Panc1 (cell line): Measurements from ENCODE around the gene HELZ. TPM values are rescaled to one million over a fixed set of nuclear protein-coding genes. Genes with fewer than 3 reads are reported as not detected.

Source experiments
- ATAC-seq: fragments of 200-7000 bp; cut with Tn5 transposase; 2 replicates; pipeline ENCODE4 v1.9.1; 2020; ENCODE audit warnings: mild to moderate bottlenecking, moderate library complexity
- BruUV-seq: library from RNA; stranded (reverse); fragments of 400-500 nt; replicated peaks from 2 replicates; lab custom pipeline; 2021; lab: Mats Ljungman, UMichigan
- CTCF ChIA-PET: fragments of 300-600 bp; sonication (Branson Sonifier 250); formaldehyde crosslinking; loops from one replicate; lab custom pipeline; 2022; ENCODE audit warnings: antibody characterized with exemption; lab: Charles Lee
- POLR2A ChIA-PET: fragments of 300-600 bp; sonication (Branson Sonifier 250); formaldehyde crosslinking; loops from one replicate; lab custom pipeline; 2022; ENCODE audit warnings: antibody characterized with exemption; lab: Charles Lee
- DNase-seq: peaks from one replicate; pipeline ENCODE4 v3.0.0-alpha.2; 2010; ENCODE audit warnings: low read depth, low spot score
- H3K27ac ChIP-seq: 2 replicates; pipeline ENCODE4 v1.5.1; 2011; ENCODE audit warnings: mild to moderate bottlenecking, low read length, inconsistent platforms
- H3K27me3 ChIP-seq: fragments of 200-500 bp; sonication (Bioruptor generic); 2 replicates; pipeline ENCODE4 v1.6.0; 2014; ENCODE audit warnings: low read length, inconsistent platforms; ENCODE audit not compliant: control insufficient read depth, insufficient read depth
- H3K36me3 ChIP-seq: fragments of 200-500 bp; sonication (Bioruptor generic); 2 replicates; pipeline ENCODE4 v1.5.1; 2014; ENCODE audit warnings: inconsistent platforms, mild to moderate bottlenecking, low read length, moderate library complexity; ENCODE audit not compliant: control insufficient read depth, insufficient read depth
- H3K4me1 ChIP-seq: 2 replicates; pipeline ENCODE4 v1.5.1; 2011; ENCODE audit warnings: inconsistent platforms, mild to moderate bottlenecking, low read length, moderate library complexity; ENCODE audit not compliant: control insufficient read depth, insufficient read depth
- H3K4me3 ChIP-seq, 2 experiments: 2 replicates each; pipeline ENCODE4 v1.5.1; 2011 to 2012; ENCODE audit warnings: low read depth in 2 of 2, low read length in 2 of 2, mild to moderate bottlenecking in 2 of 2, inconsistent platforms in 1 of 2, moderate library complexity in 1 of 2
- H3K9me3 ChIP-seq: fragments of 200-500 bp; sonication (Bioruptor generic); 2 replicates; pipeline ENCODE4 v1.5.1; 2014; ENCODE audit warnings: low read depth, mild to moderate bottlenecking, inconsistent platforms, low read length, moderate library complexity; ENCODE audit not compliant: control insufficient read depth, insufficient read depth
- POLR2AphosphoS5 ChIP-seq: IDR thresholded peaks from 2 replicates; pipeline ENCODE4 v1.6.1; 2012; ENCODE audit warnings: mild to moderate bottlenecking, low read depth, low read length, moderate library complexity
- REST ChIP-seq, 2 experiments: IDR thresholded peaks; 2 replicates each; pipeline ENCODE4 v1.6.1; 2011 to 2012; ENCODE audit warnings: low read depth in 2 of 2, control low read depth in 1 of 2, low read length in 1 of 2, mild to moderate bottlenecking in 1 of 2, moderate library complexity in 1 of 2; ENCODE audit not compliant: insufficient read depth in 1 of 2
- SIN3A ChIP-seq: IDR thresholded peaks from 2 replicates; pipeline ENCODE4 v1.6.1; 2012; ENCODE audit warnings: low read depth, mild to moderate bottlenecking, low read length, moderate library complexity, borderline replicate concordance; ENCODE audit not compliant: insufficient read depth
- TCF7L2 ChIP-seq: IDR thresholded peaks from 2 replicates; pipeline ENCODE4 v1.6.1; 2011; ENCODE audit warnings: mild to moderate bottlenecking, low read depth, low read length, inconsistent platforms
- in situ Hi-C: cut with HindIII; loops from 2 replicates; pipeline ENCODE4 v1.10.0; 2016; ENCODE audit warnings: low sequenced_read_pairs, low pct_unique_long_range_greater_than_20kb
- intact Hi-C: fragments of 100-400 bp; cut with micrococcal nuclease; formaldehyde crosslinking; loops from one replicate; pipeline ENCODE4 v1.10.0; 2022; ENCODE audit not compliant: unreplicated experiment
- total RNA-seq: library from RNA; stranded (reverse); gene quantifications from one replicate; pipeline ENCODE4 v1.2.1, GENCODE V29; 2021; ENCODE audit not compliant: unreplicated experiment
- TF ChIP-seq, protein P1 (sequence below): fragments of 450-650 bp; IDR thresholded peaks from 2 replicates; pipeline ENCODE4 v1.5.1; 2017; ENCODE audit warnings: mild to moderate bottlenecking

The HELZ gene
- total RNA-seq, 1 experiment from 2014 or later = 15.0 TPM

DNA sequence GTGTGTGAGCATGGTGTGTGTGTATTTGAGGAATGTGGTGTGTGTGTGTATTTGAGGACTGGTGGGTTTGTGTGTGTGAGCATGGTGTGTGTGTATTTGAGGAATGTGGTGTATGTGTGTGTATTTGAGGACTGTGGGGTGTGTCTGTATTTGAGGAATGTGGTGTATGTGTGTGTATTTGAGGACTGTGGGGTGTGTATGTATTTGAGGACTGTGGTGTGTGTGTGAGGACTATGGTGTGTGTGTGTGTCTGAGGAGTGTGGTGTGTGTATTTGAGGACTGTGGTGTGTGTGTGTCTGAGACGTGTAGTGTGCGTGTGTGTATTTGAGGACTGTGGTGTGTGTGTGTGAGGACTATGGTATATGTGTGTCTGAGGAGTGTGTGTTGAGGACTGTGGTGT, 218.7 kb downstream of the HELZ start:
- ChIA-PET CTCF (no interaction called here), POLR2A (no interaction called here)
- ATAC-seq (no peak), DNase-seq (no peak)
- intact Hi-C loops (no loop called here), in situ Hi-C loops (no loop called here)
- TF ChIP-seq POLR2AphosphoS5 = no peak
- Histone ChIP-seq H3K27ac (no peak overlapping the region), H3K4me1 (no peaks in the 10 kb centered on the region), H3K9me3 (no peaks in the 10 kb centered on the region), H3K36me3 (no peaks in the 10 kb centered on the region), H3K4me3 (no peak overlapping the region), H3K27me3 (no peaks in the 10 kb centered on the region)
- BruUV-seq = no TSS peak

GRCh38 chr17:67025216-67025792, 219.7 kb downstream of the HELZ start:
- in situ Hi-C loops (no loop called here), intact Hi-C loops (no loop called here)
- Histone ChIP-seq H3K36me3 (no peaks in the 10 kb centered on the region), H3K9me3 (no peaks in the 10 kb centered on the region), H3K27ac (no peak overlapping the region), H3K27me3 (no peaks in the 10 kb centered on the region), H3K4me3 (no peak overlapping the region), H3K4me1 (no peaks in the 10 kb centered on the region)
- TF ChIP-seq, protein P1, sequence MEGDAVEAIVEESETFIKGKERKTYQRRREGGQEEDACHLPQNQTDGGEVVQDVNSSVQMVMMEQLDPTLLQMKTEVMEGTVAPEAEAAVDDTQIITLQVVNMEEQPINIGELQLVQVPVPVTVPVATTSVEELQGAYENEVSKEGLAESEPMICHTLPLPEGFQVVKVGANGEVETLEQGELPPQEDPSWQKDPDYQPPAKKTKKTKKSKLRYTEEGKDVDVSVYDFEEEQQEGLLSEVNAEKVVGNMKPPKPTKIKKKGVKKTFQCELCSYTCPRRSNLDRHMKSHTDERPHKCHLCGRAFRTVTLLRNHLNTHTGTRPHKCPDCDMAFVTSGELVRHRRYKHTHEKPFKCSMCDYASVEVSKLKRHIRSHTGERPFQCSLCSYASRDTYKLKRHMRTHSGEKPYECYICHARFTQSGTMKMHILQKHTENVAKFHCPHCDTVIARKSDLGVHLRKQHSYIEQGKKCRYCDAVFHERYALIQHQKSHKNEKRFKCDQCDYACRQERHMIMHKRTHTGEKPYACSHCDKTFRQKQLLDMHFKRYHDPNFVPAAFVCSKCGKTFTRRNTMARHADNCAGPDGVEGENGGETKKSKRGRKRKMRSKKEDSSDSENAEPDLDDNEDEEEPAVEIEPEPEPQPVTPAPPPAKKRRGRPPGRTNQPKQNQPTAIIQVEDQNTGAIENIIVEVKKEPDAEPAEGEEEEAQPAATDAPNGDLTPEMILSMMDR = no peak
- TF ChIP-seq REST (IDR thresholded peaks at IDR 0.05; ENCODE audit: insufficient read depth in 1 of 2, low read depth in 2 of 2, low read length in 1 of 2) (no peak), SIN3A (no peak)
- CTCF ChIA-PET = no interaction called here
- POLR2A ChIA-PET = no interaction called here
- no peak for ATAC-seq
- no peak for DNase-seq
- BruUV-seq = no TSS peak

DNA sequence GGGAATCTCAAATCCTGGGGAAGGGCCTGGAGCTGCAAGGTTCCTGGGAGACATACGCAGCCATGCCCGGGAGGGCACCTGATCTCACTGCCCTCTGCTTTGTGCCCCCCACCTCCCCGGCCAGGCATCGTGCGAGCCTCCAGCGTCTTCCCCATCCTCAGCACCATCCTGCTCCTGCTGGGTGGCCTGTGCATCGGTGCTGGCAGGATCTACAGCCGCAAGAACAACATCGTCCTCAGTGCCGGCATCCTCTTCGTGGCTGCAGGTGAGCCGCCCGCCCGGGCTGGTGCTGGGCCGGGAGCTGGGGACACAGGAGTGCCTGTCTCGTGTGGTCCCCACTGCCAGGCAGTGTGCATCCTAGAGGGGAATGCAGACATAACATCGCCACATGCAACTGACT, 220.3 kb downstream of the HELZ start:
- BruUV-seq = no TSS peak
- Histone ChIP-seq H3K36me3 (no peaks in the 10 kb centered on the region), H3K9me3 (no peaks in the 10 kb centered on the region), H3K4me1 (no peaks in the 10 kb centered on the region), H3K27ac (no peak overlapping the region), H3K27me3 (no peaks in the 10 kb centered on the region), H3K4me3 (no peak overlapping the region)
- TF ChIP-seq TCF7L2 = no peak
- TF ChIP-seq SIN3A = no peak
- no peak for TF ChIP-seq REST (IDR thresholded peaks at IDR 0.05; ENCODE audit: insufficient read depth in 1 of 2, low read depth in 2 of 2, low read length in 1 of 2)
- TF ChIP-seq, protein P1 = no peak
- TF ChIP-seq POLR2AphosphoS5 = no peak
- in situ Hi-C loops (no loop called here), intact Hi-C loops (no loop called here)
- CTCF ChIA-PET = no interaction called here
- ATAC-seq (no peak), DNase-seq (no peak)
- POLR2A ChIA-PET = no interaction called here
